C4-2B (cell line): Measurements from ENCODE around the gene ERO1A.

Experiments used
- H3K27ac ChIP-seq: fragments of 450-650 bp; 2 replicates; pipeline ENCODE4 v1.5.1; 2017
- CTCF ChIP-seq: fragments of 450-650 bp; conservative IDR thresholded peaks from 2 replicates; pipeline ENCODE4 v1.5.1; 2017; ENCODE audit warnings: mild to moderate bottlenecking
- ZFX ChIP-seq: fragments of 450-650 bp; IDR thresholded peaks from 2 replicates; pipeline ENCODE4 v1.6.1; 2017

ERO1A gene

GRCh38 chr14:52706724-52707706 lies 11.7 kb upstream of the ERO1A start, which contains the start of gene PSMC6:
TSS of gene PSMC6 (plus strand) at chr14:52707200. CDS start at chr14:52707220, 20 bp downstream.
- peak within 1 kb of the TSS; percentile 86 for H3K27ac ChIP-seq
- no peak for TF ChIP-seq CTCF
- peak; percentile 97 for TF ChIP-seq ZFX

GRCh38 chr14:52706286-52706685 lies 10.9 kb upstream of the ERO1A start:
- peak overlapping the region; percentile 86 for H3K27ac ChIP-seq
- no peak for TF ChIP-seq ZFX
- TF ChIP-seq CTCF: no peak

GRCh38 chr14:52703664-52704063 lies 8.3 kb upstream of the ERO1A start:
- TF ChIP-seq CTCF (no peak), ZFX (no peak)
- H3K27ac ChIP-seq: peak overlapping the region; percentile 16; the same call in 1 of the 2 replicates

- H3K27ac ChIP-seq: peak overlapping the region; percentile 16; the same call in 1 of the 2 replicates
- TF ChIP-seq CTCF (no peak), ZFX (no peak)
These were observed 7.9 kb upstream of the ERO1A start for GRCh38 chr14:52703225-52703624.

GRCh38 chr14:52701223-52701622 lies 5.9 kb upstream of the ERO1A start:
- no peak for TF ChIP-seq CTCF
- no peak for TF ChIP-seq ZFX

GRCh38 chr14:52700701-52701172 lies 5.4 kb upstream of the ERO1A start:
- TF ChIP-seq ZFX (no peak), CTCF (no peak)
- no peak overlapping the region for H3K27ac ChIP-seq

More at GRCh38 chr14:52701223-52701622, 5.9 kb upstream of the ERO1A start:
- peak overlapping the region; percentile 12 for H3K27ac ChIP-seq

- H3K27ac ChIP-seq: peak overlapping the region; percentile 92
- TF ChIP-seq ZFX: no peak; the same call in 1 of the 2 replicates
- TF ChIP-seq CTCF: no peak
These were observed 437 bp downstream of the ERO1A start for GRCh38 chr14:52694761-52695480.
